H9 (cell line): Measurements from ENCODE around the gene LYPD6. TPM values are rescaled to one million over a fixed set of nuclear protein-coding genes. Genes with fewer than 3 reads are reported as not detected.

Source experiments
- DNase-seq: peaks from one replicate; pipeline ENCODE4 v3.0.0-alpha.2; 2017
- H2AFZ ChIP-seq: one replicate; pipeline ENCODE4 v1.6.1; 2013; ENCODE audit warnings: mild to moderate bottlenecking, low read length, control low read depth, moderate library complexity
- H2AK5ac ChIP-seq: 2 replicates; pipeline ENCODE4 v1.6.1; 2013; ENCODE audit warnings: low read length, control low read depth, mixed read lengths; ENCODE audit not compliant: insufficient read length
- H2BK120ac ChIP-seq: one replicate; pipeline ENCODE4 v1.6.1; 2013; ENCODE audit warnings: low read depth, mild to moderate bottlenecking, low read length, control low read depth, inconsistent platforms; ENCODE audit not compliant: poor library complexity, severe bottlenecking
- H2BK12ac ChIP-seq: 2 replicates; pipeline ENCODE4 v1.6.1; 2013; ENCODE audit warnings: low read length, control low read depth, mixed read lengths, low read depth; ENCODE audit not compliant: insufficient read length
- H2BK15ac ChIP-seq: 2 replicates; pipeline ENCODE4 v1.6.1; 2013; ENCODE audit warnings: low read depth, low read length, control low read depth
- H2BK20ac ChIP-seq: one replicate; pipeline ENCODE4 v1.6.1; 2013; ENCODE audit warnings: low read depth, mild to moderate bottlenecking, low read length, control low read depth, inconsistent platforms; ENCODE audit not compliant: poor library complexity, severe bottlenecking
- H2BK5ac ChIP-seq: 2 replicates; pipeline ENCODE4 v1.6.1; 2013; ENCODE audit warnings: low read length, control low read depth, mixed read lengths; ENCODE audit not compliant: insufficient read length
- H3K14ac ChIP-seq: 2 replicates; pipeline ENCODE4 v1.6.1; 2013; ENCODE audit warnings: low read length, control low read depth; ENCODE audit not compliant: insufficient read depth
- H3K18ac ChIP-seq: 2 replicates; pipeline ENCODE4 v1.6.1; 2013; ENCODE audit warnings: low read depth, mild to moderate bottlenecking, mixed read lengths, low read length, control low read depth; ENCODE audit not compliant: insufficient read length
- H3K23ac ChIP-seq: 2 replicates; pipeline ENCODE4 v1.6.1; 2013; ENCODE audit warnings: low read length, control low read depth, mixed read lengths, low read depth; ENCODE audit not compliant: insufficient read length
- H3K23me2 ChIP-seq: 2 replicates; pipeline ENCODE4 v1.6.1; 2013; ENCODE audit warnings: low read depth, mild to moderate bottlenecking, mixed read lengths, low read length, control low read depth; ENCODE audit not compliant: insufficient read length, poor library complexity, severe bottlenecking
- H3K27ac ChIP-seq: 2 replicates; pipeline ENCODE4 v1.5.1; 2013; ENCODE audit warnings: low read length, control low read depth, mixed read lengths, low read depth; ENCODE audit not compliant: insufficient read length
- H3K27me3 ChIP-seq: 2 replicates; pipeline ENCODE4 v1.6.1; 2013; ENCODE audit warnings: low read length, control low read depth, inconsistent platforms; ENCODE audit not compliant: insufficient read depth
- H3K4ac ChIP-seq: 2 replicates; pipeline ENCODE4 v1.6.1; 2013; ENCODE audit warnings: low read depth, mild to moderate bottlenecking, control low read depth, inconsistent platforms, low read length, moderate library complexity
- H3K4me1 ChIP-seq: 2 replicates; pipeline ENCODE4 v1.6.1; 2013; ENCODE audit warnings: low read length, control low read depth, inconsistent platforms; ENCODE audit not compliant: insufficient read depth
- H3K4me2 ChIP-seq: 2 replicates; pipeline ENCODE4 v1.6.1; 2013; ENCODE audit warnings: low read length, control low read depth, mixed read lengths; ENCODE audit not compliant: insufficient read length, insufficient read depth
- H3K56ac ChIP-seq: 2 replicates; pipeline ENCODE4 v1.6.1; 2013; ENCODE audit warnings: low read depth, mild to moderate bottlenecking, mixed read lengths, low read length, control low read depth; ENCODE audit not compliant: insufficient read length
- H3K79me1 ChIP-seq: 2 replicates; pipeline ENCODE4 v1.6.1; 2013; ENCODE audit warnings: low read depth, mild to moderate bottlenecking, moderate library complexity, low read length, control low read depth, inconsistent platforms; ENCODE audit not compliant: insufficient read depth, poor library complexity, severe bottlenecking
- H3K79me2 ChIP-seq: 2 replicates; pipeline ENCODE4 v1.6.1; 2013; ENCODE audit warnings: low read length, control low read depth, inconsistent platforms; ENCODE audit not compliant: insufficient read depth
- H3K9ac ChIP-seq: 2 replicates; pipeline ENCODE4 v1.6.1; 2013; ENCODE audit warnings: low read length, control low read depth, mixed read lengths; ENCODE audit not compliant: insufficient read length; ENCODE audit errors: extremely low read depth
- H3K9me3 ChIP-seq: one replicate; pipeline ENCODE4 v1.6.1; 2013; ENCODE audit warnings: low read depth, low read length, inconsistent platforms; ENCODE audit not compliant: control insufficient read depth
- H3T11ph ChIP-seq: one replicate; pipeline ENCODE4 v1.6.1; 2013; ENCODE audit warnings: mild to moderate bottlenecking, low read length, control low read depth, inconsistent platforms
- H4K20me1 ChIP-seq: one replicate; pipeline ENCODE4 v1.6.1; 2013; ENCODE audit not compliant: control insufficient read depth, insufficient read length, insufficient read depth
- H4K5ac ChIP-seq: 2 replicates; pipeline ENCODE4 v1.6.1; 2013; ENCODE audit warnings: low read depth, mild to moderate bottlenecking, mixed read lengths, low read length, control low read depth; ENCODE audit not compliant: insufficient read length
- H4K8ac ChIP-seq: replicated peaks from 2 replicates; pipeline ENCODE4 v1.6.1; 2013; ENCODE audit warnings: low read length, control low read depth, mixed read lengths, low read depth; ENCODE audit not compliant: insufficient read length
- H4K91ac ChIP-seq: 2 replicates; pipeline ENCODE4 v1.6.1; 2013; ENCODE audit warnings: low read depth, mild to moderate bottlenecking, moderate library complexity, mixed read lengths, low read length, control low read depth; ENCODE audit not compliant: insufficient read length
- H3K27ac Mint-ChIP-seq, 3 experiments: 2 replicates in 2 of 3; 3 replicates in 1 of 3; pipeline ENCODE4 v1.8.0; 2020 to 2021; ENCODE audit warnings: mixed read lengths in 3 of 3, mild to moderate bottlenecking in 1 of 3, moderate library complexity in 1 of 3
- H3K27me3 Mint-ChIP-seq: 2 replicates; pipeline ENCODE4 v1.8.0; 2021; ENCODE audit warnings: low read depth, mild to moderate bottlenecking, moderate library complexity, mixed read lengths
- H3K36me3 Mint-ChIP-seq, 3 experiments: 2 replicates in 2 of 3; 3 replicates in 1 of 3; pipeline ENCODE4 v1.8.0; 2020 to 2021; ENCODE audit warnings: low read depth in 3 of 3, mixed read lengths in 3 of 3; ENCODE audit not compliant: insufficient read depth in 1 of 3
- H3K4me1 Mint-ChIP-seq, 2 experiments: 2 replicates each; pipeline ENCODE4 v1.8.0; 2020; ENCODE audit warnings: mixed read lengths in 2 of 2
- H3K4me3 Mint-ChIP-seq, 2 experiments: 2 replicates in 1 of 2; 3 replicates in 1 of 2; pipeline ENCODE4 v1.8.0; 2020 to 2021; ENCODE audit warnings: mild to moderate bottlenecking in 2 of 2, mixed read lengths in 2 of 2, moderate library complexity in 1 of 2
- H3K9me3 Mint-ChIP-seq, 2 experiments: 2 replicates in 1 of 2; 3 replicates in 1 of 2; pipeline ENCODE4 v1.8.0; 2020; ENCODE audit warnings: mild to moderate bottlenecking in 2 of 2, mixed read lengths in 2 of 2, moderate library complexity in 1 of 2
- WGBS: extraction: QIAGEN DNeasy Blood & Tissue Kit; methylation state at CpG from one replicate; pipeline ENCODE4 v1.1.7; 2013; ENCODE audit warnings: missing lambda C conversion rate, low lambda C conversion rate, mixed read lengths; ENCODE audit not compliant: insufficient read length; ENCODE audit errors: extremely low coverage; 5-methylcytosine and 5-hydroxymethylcytosine counted together
- total RNA-seq: library from RNA; stranded (reverse); gene quantifications from 2 replicates; pipeline ENCODE4 v1.2.1, GENCODE V29; 2021
- TF ChIP-seq, protein P1 (sequence below): fragments of 200-600 bp; sonication (generic); conservative IDR thresholded peaks from 3 replicates; pipeline ENCODE4 v1.8.0; 2021; ENCODE audit warnings: antibody characterized with exemption, mild to moderate bottlenecking

The LYPD6 gene
- total RNA-seq, 1 experiment from 2014 or later: 3.0 TPM

DNA sequence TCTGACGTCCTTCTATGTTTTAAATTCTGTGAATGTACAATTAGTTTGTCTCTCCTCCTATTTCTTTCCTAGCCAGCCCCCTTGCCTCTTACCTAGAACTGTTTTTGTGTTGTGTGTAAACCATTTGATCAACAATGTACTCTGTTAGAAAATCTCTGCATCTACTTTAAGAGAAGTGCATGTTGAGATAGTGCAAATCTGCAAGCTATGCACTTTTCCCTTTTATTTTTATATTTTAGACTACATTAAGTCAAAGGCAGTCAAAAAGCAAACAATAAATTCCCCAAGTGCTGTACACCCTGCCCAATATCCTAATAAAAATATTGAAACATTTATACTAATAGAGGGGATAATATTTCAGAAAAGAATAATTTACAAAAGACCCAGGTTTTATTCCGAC, 13.7 kb downstream of the LYPD6 start:
- Histone ChIP-seq H4K8ac (no peak overlapping the region), H3K56ac (no peak overlapping the region), H4K20me1 (no peaks in the 10 kb centered on the region), H3K4ac (no peak overlapping the region), H3K23ac (no peak overlapping the region), H2BK5ac (no peak overlapping the region), H2BK20ac (no peak overlapping the region), H2AK5ac (no peak overlapping the region), H3K79me2 (no peaks in the 10 kb centered on the region), H3K9ac (no peak overlapping the region), H3K4me1 (no peaks in the 10 kb centered on the region), H2BK15ac (no peak overlapping the region), H3K23me2 (no peaks in the 10 kb centered on the region), H2BK12ac (no peak overlapping the region), H4K91ac (no peak overlapping the region), H3T11ph (no peak overlapping the region), H3K27me3 (no peaks in the 10 kb centered on the region), H3K14ac (no peak overlapping the region), H3K79me1 (no peaks in the 10 kb centered on the region), H3K4me2 (no peak overlapping the region), H2AFZ (no peak overlapping the region), H3K9me3 (no peaks in the 10 kb centered on the region), H3K27ac (no peak overlapping the region), H2BK120ac (no peak overlapping the region), H3K18ac (no peak overlapping the region), H4K5ac (no peak overlapping the region)
- H3K9me3 Mint-ChIP-seq: no peaks in the 10 kb centered on the region
- peaks cover 6 to 7% of the 10 kb centered on the region in 2 experiments for H3K4me1 Mint-ChIP-seq
- no peak overlapping the region for H3K4me3 Mint-ChIP-seq
- no peak overlapping the region for H3K27ac Mint-ChIP-seq
- TF ChIP-seq, protein P1, sequence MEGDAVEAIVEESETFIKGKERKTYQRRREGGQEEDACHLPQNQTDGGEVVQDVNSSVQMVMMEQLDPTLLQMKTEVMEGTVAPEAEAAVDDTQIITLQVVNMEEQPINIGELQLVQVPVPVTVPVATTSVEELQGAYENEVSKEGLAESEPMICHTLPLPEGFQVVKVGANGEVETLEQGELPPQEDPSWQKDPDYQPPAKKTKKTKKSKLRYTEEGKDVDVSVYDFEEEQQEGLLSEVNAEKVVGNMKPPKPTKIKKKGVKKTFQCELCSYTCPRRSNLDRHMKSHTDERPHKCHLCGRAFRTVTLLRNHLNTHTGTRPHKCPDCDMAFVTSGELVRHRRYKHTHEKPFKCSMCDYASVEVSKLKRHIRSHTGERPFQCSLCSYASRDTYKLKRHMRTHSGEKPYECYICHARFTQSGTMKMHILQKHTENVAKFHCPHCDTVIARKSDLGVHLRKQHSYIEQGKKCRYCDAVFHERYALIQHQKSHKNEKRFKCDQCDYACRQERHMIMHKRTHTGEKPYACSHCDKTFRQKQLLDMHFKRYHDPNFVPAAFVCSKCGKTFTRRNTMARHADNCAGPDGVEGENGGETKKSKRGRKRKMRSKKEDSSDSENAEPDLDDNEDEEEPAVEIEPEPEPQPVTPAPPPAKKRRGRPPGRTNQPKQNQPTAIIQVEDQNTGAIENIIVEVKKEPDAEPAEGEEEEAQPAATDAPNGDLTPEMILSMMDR: no peak
- no peaks in the 10 kb centered on the region for H3K27me3 Mint-ChIP-seq
- DNase-seq: no peak
- H3K36me3 Mint-ChIP-seq: no peaks in the 10 kb centered on the region
- no CpG with 5 or more reads among the region's 2 CpGs for WGBS
